SW480 (cell line): Measurements from ENCODE around the gene RLN2.
"Not testable (repeated sequence)": the region's sequence is repeated elsewhere in the genome, so short reads cannot be mapped to it uniquely, and the experiment has no call there.

ENCODE experiments used
- DNase-seq: peaks from one replicate; pipeline ENCODE4 v3.0.0-alpha.2; 2016; ENCODE audit warnings: low spot score

Gene RLN2

GRCh38 chr9:5303840-5304795 lies at the start of gene RLN2:
RLN2 (minus strand) TSS chr9:5304716; CDS start chr9:5304580, 136 bp downstream.
- peak; percentile 5 for DNase-seq

GRCh38 chr9:5354184-5354583 lies 49.7 kb upstream of the RLN2 start:
- DNase-seq: no peak

- DNase-seq: no peak
Measured at GRCh38 chr9:5352637-5353248, 48.2 kb upstream of the RLN2 start.

- DNase-seq: peak; percentile 6
Measured at GRCh38 chr9:5338992-5339981, 34.8 kb upstream of the RLN2 start, which contains the start of gene RLN1. RLN1 (minus strand) TSS chr9:5339876; CDS start chr9:5339746, 130 bp downstream.

- DNase-seq: no peak
Measured at GRCh38 chr9:5336688-5337087, 32.2 kb upstream of the RLN2 start.

- DNase-seq: not testable (repeated sequence)
Measured at GRCh38 chr9:5331276-5331675, 26.8 kb upstream of the RLN2 start.

GRCh38 chr9:5326893-5327548 lies 22.5 kb upstream of the RLN2 start:
- no peak for DNase-seq

GRCh38 chr9:5326187-5326586 lies 21.7 kb upstream of the RLN2 start:
- DNase-seq: no peak

- DNase-seq: not testable (repeated sequence)
Measured at GRCh38 chr9:5321601-5322000, 17.1 kb upstream of the RLN2 start.

- peak; percentile 12 for DNase-seq
Measured at GRCh38 chr9:5321058-5321457, 16.5 kb upstream of the RLN2 start.

- DNase-seq: not testable (repeated sequence)
Measured at GRCh38 chr9:5316406-5316805, 11.9 kb upstream of the RLN2 start.

GRCh38 chr9:5315187-5315923 lies 10.8 kb upstream of the RLN2 start:
- DNase-seq: no peak

GRCh38 chr9:5310851-5311250 lies 6.3 kb upstream of the RLN2 start:
- DNase-seq: no peak

- DNase-seq: no peak
Measured at GRCh38 chr9:5305741-5306140, 1.2 kb upstream of the RLN2 start.

GRCh38 chr9:5301544-5301943 lies 3.0 kb downstream of the RLN2 start:
- no peak for DNase-seq

- DNase-seq: no peak
Measured at GRCh38 chr9:5292141-5292540, 12.4 kb downstream of the RLN2 start.

- no peak for DNase-seq
Measured at GRCh38 chr9:5288591-5288990, 15.9 kb downstream of the RLN2 start.

GRCh38 chr9:5286262-5286661 lies 18.3 kb downstream of the RLN2 start:
- DNase-seq: no peak

GRCh38 chr9:5278486-5278885 lies 26.0 kb downstream of the RLN2 start:
- no peak for DNase-seq

GRCh38 chr9:5274770-5275169 lies 29.7 kb downstream of the RLN2 start:
- DNase-seq: no peak

GRCh38 chr9:5269249-5269715 lies 35.2 kb downstream of the RLN2 start:
- DNase-seq: peak; percentile 19
